Activated naive CD4-positive, alpha-beta T cell treated with anti-CD3 and anti-CD28 coated beads, Interleukin-2, amount 10 ng/mL, durations not matched to agents 5 hours and 36 hours (primary cell): ENCODE measurements around the gene PRKAG3. TPM values are rescaled to one million over a fixed set of nuclear protein-coding genes. Genes with fewer than 3 reads are reported as not detected.

Experiments
- microRNA-seq: library from miRNA; unstranded; fragments of <30 nt; microRNA quantifications from one replicate; pipeline ENCODE4 v1.2.0, GENCODE V29; 2022; ENCODE audit warnings: borderline microRNAs expressed, borderline replicate concordance
- total RNA-seq, 2 experiments: library from RNA; stranded (reverse); gene quantifications; one replicate each; pipeline ENCODE4 v1.2.3, GENCODE V29; 2021

Gene PRKAG3
- not detected for total RNA-seq

DNA sequence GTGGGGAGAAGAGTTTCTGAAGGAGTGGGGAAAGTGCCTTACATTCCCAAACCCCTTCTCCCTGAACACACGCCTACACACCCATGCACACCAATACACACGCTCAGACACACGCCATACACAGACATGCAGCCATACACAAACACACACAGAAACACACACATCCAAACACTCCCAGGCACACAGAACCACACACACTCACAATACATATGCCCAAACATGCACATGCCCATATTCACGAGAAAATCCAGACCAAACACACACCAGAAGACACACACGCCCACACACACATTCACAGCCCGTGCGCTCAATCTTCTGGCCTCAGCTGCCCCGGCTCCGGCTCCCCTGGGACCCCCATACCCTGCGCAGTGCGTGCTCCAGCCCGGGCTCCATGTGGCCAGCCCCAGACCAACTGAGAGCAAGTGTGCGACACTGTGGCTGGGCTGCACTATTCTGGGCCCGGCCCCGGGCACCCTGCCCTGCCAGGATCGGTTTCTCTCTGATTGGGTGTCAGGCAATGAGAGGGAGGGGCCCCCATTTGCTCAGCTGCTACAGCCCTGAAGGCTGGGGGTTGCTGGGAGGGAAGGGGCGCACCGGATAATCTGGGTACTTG lies at the start of gene PRKAG3:
TSS of gene PRKAG3 (minus strand) at position 426 of the 613 bp plus-strand sequence.

GRCh38 chr2:218880102-218880858 lies 48.7 kb upstream of the PRKAG3 start, which contains the start of gene WNT10A:
Gene WNT10A, plus strand, starts transcription at chr2:218880852. Its CDS starts 144 bp downstream, at chr2:218880996.

GRCh38 chr2:218859556-218859987 lies 28.0 kb upstream of the PRKAG3 start, which contains the start of gene WNT6:
Gene WNT6, plus strand, starts transcription at chr2:218859805. Its CDS starts 233 bp downstream, at chr2:218860038.

DNA sequence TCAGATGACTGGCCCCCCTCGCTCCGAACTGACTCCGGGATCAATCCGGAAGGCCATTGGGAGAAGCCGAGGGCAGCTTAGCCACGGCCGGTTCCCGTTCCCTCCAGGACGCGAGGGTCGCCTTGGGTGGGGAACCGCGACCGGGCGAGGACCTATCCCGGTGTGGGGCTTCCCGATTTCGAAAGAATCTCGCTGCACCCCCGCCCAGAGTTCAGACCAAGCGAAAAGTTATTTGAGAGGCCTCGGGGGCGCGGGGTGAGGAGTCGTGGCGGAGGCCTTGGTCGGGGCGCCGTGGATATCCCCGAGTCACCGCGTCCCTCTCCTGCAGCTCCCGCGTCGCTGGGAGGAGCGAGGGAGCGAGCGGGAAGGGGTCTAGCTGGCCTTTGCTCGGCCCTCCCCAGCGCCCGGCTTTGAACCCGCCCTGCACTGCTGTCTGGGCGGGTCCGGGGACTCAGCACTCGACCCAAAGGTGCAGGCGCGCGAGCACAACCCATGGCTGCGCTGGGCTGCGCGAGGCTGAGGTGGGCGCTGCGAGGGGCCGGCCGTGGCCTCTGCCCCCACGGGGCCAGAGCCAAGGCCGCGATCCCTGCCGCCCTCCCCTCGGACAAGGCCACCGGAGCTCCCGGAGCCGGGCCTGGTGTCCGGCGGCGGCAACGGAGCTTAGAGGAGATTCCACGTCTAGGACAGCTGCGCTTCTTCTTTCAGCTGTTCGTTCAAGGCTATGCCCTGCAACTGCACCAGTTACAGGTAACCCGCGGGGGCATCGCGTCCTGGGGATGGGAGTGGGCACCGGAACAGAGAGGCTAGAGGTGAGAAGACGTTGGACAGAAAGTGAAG lies 49.7 kb downstream of the PRKAG3 start, which contains the start of gene CYP27A1:
TSS of gene CYP27A1 (plus strand) at position 457 of the 837 bp plus-strand sequence. CDS start at position 493, 36 bp downstream.

Small RNAs within 50 kb of the gene (microRNA-seq; reads per million reads assigned to microRNA genes)
- not detected for gene MIR9500

Other genes starting within 250 kb of the PRKAG3 start
- gene PLCD4, start 223.9 kb downstream of the PRKAG3 start, total RNA-seq: under 1 TPM; 0.29 to 0.38 TPM
- 10 to 100 TPM; 41.4 to 42.7 TPM for gene ZNF142, start 172.2 kb downstream of the PRKAG3 start, total RNA-seq
- 10 to 100 TPM; 39.7 to 42.6 TPM for gene BCS1L, start 172.1 kb downstream of the PRKAG3 start, total RNA-seq
- gene RNF25, start 159.8 kb downstream of the PRKAG3 start, total RNA-seq: 10 to 100 TPM; 17.9 to 20.3 TPM
- gene STK36, start 159.7 kb downstream of the PRKAG3 start, total RNA-seq: 10 to 100 TPM; 13.5 to 18.8 TPM
- gene TTLL4, start 121.0 kb downstream of the PRKAG3 start, total RNA-seq: 10 to 100 TPM; 22.1 to 28.6 TPM
- under 1 TPM in 1 of 2 experiments, not detected in 1; 0.10 TPM for gene CYP27A1, start 49.7 kb downstream of the PRKAG3 start, total RNA-seq
- not detected for gene WNT6, start 28.0 kb upstream of the PRKAG3 start, total RNA-seq
- gene WNT10A, start 49.0 kb upstream of the PRKAG3 start, total RNA-seq: under 1 TPM; 0.10 to 0.15 TPM
- not detected for gene CDK5R2, start 127.9 kb upstream of the PRKAG3 start, total RNA-seq
- not detected for gene FEV, start 153.4 kb upstream of the PRKAG3 start, total RNA-seq
- gene CRYBA2, start 161.6 kb upstream of the PRKAG3 start, total RNA-seq: not detected
- not detected for gene CFAP65, start 209.7 kb upstream of the PRKAG3 start, total RNA-seq
- gene IHH, start 229.1 kb upstream of the PRKAG3 start, total RNA-seq: under 1 TPM in 1 of 2 experiments, not detected in 1; 0.10 TPM